Right forelimb (tissue), 1 donor: ENCODE data around the gene CADPS2.

Experiments
- DNase-seq: peaks from one replicate; pipeline ENCODE4 v3.0.0-alpha.2; 2018

The CADPS2 gene

GRCh38 chr7:122766593-122766992 lies 119.7 kb downstream of the CADPS2 start:
- DNase-seq: no peak

DNA sequence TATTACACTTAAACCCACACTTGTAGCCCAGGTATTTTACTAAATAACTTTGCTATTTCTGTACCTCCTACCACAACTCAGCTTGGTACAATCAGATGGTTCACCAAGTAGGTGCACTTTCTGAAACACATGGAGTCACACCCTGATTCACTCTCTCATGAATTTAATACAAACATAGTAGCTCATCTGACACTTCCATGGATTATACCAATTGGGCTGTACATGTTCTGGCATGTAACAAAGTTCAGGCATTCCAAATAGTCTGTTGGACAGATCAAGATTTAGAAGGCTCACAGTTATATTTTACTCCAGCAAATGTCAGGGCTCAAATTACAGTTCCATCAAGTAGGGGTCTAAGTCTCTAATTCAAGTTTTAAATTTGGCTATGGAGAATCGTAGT lies 121.4 kb downstream of the CADPS2 start:
- no peak for DNase-seq

- no peak for DNase-seq
These were observed 122.2 kb downstream of the CADPS2 start for GRCh38 chr7:122764020-122764419.

DNA sequence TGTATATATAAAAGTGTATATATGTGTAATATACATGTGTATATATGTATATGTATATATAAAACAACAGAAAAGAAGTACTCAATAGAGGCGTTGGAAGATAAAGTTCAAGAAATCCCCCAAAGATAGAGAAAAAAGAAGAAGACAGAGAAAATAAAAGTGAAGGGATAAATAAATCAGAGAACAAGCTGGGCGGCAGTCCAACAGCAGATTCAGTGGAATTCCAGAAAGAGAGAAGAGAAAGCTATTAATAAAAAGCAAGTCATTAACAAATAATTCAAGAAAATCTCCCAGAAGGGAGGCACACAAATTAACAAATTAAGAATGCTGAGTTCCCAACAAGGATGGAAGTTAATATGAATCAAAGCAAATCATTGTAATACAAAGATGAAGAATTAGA lies 124.2 kb downstream of the CADPS2 start:
- no peak for DNase-seq

GRCh38 chr7:122758501-122758900 lies 127.8 kb downstream of the CADPS2 start:
- DNase-seq: no peak

DNA sequence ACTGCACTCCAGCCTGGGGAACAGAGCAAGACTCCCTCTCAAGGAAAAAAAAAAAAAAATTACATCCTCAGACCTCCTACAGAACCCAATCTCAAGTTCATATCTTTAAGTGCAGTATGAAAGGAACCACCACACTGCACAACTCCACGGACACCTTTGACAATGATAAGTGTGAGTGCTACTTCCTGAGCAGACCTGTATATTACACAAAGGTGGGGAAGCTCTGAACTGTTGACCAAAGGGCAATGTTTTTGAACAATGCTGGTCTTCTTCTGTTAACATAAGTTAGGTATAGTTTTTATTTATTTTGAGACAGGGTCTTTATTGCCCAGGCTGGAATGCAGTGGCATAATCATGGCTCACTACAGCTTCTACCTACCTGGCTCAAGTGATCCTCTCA lies 129.4 kb downstream of the CADPS2 start:
- no peak for DNase-seq

DNA sequence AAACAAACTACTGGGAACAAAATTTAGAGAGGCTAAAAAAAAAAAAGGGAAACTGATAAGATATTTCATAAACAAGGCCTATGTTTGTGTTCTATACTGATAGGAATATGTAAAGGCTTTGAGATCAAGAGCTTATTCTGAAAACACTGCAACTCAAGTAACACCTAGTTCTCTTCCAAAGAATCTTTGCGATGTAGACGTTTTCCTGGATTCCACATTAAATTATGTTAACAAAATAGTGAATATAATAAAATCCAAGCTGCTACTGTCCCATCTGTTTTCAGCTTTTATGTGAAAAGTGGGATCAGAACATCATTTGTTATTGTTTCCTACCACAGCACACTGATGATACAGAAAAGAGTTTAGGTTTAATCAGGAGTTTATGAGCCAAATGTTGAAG lies 130.6 kb downstream of the CADPS2 start:
- DNase-seq: no peak

DNA sequence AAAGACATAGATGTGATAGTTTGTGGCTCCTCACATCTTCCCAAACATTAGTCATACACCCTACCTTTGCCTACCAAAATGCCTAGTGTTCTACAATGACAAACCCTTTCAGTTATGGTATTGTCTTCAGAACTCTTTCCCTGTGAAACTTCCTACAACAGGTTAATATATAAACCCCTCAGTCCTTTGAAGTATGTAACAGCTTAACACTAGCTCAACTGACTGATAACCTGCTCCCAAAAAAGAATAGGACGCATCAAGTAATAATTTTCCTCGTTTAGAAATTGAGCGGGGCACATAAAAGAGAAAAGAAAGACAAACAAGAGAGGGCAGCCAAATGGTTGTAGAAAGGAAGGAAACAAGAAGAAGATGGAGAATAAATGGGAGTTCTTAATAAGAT lies 133.7 kb downstream of the CADPS2 start:
- no peak for DNase-seq

- no peak for DNase-seq
These were observed 135.9 kb downstream of the CADPS2 start for GRCh38 chr7:122750389-122750788.

DNA sequence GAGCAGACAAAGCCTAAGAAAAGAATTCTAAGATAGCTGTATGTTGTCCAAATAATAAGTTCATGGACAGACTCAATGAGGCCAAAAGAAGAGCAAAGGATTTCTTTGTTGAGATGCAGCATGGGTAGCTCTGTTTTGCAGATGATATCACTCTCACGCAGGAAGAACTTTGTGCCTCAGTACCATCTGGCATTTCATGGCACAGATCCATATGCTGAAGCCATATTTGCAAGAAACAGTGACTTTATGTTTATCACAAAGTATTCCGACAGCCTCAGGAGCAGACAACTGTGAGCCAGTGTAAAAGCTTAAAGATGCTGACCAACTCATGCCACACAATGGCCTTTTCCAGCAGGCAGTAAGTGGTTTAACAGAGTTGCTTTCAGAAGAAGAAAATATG lies 138.1 kb downstream of the CADPS2 start:
- DNase-seq: no peak

- no peak for DNase-seq
These were observed 139.3 kb downstream of the CADPS2 start for GRCh38 chr7:122746948-122747347.

DNA sequence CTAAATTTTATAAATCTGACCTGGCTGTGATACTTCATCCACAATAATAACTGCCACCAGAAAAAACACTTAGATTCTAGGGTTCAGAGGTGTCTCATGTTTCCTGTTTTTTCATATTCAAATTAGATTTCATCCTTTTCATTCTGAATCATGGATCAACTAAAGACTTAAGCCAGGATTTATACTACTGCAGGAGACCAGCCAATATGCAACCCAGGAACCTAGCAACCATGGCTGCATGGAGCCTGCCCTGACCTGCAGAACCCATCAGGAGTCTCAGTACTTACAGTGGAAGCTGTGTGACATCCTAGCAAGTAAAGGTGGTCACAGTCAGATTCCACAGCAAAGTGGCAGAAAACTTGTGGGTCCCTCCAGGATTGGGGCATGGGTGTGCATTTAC lies 143.0 kb downstream of the CADPS2 start:
- no peak for DNase-seq

GRCh38 chr7:122738947-122739346 lies 147.3 kb downstream of the CADPS2 start:
- DNase-seq: no peak

DNA sequence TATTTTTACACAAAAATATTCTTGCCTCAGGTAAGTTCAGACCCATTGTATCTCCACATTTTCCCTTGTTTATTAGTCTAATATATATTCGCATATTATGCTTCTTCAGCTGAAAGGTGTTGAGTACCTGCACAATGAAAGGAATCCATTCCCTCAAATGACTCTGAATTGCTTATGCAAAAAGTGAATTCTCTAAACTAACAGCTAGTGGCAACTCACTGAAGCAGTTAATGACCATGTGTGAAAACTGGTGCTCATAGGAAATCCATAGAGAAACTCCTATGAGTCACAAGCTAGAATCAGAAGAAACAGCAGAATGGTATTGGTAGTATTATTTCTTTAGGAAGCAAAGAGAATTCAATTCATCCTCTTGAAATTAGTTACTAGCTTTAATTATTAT lies 150.1 kb downstream of the CADPS2 start:
- DNase-seq: no peak

DNA sequence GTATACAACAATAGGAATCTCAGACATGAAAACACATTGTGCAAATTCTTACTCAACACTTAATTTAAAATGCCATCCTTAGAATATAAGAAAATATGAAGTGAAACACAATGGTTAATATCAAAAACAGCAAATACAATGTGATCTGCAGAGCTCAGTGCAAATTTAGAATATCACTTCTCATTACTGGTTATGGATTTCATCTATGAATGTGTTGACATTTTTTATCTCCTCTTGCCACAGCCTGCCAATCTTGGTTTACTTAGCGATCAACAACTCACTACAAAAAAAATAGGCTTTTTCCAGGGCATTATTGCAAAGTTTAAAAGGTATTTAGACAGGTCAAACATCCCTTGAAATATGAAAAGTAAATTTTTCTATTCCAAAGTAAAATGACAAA lies 158.5 kb downstream of the CADPS2 start:
- DNase-seq: no peak

GRCh38 chr7:122727354-122727753 lies 158.9 kb downstream of the CADPS2 start:
- DNase-seq: no peak

DNA sequence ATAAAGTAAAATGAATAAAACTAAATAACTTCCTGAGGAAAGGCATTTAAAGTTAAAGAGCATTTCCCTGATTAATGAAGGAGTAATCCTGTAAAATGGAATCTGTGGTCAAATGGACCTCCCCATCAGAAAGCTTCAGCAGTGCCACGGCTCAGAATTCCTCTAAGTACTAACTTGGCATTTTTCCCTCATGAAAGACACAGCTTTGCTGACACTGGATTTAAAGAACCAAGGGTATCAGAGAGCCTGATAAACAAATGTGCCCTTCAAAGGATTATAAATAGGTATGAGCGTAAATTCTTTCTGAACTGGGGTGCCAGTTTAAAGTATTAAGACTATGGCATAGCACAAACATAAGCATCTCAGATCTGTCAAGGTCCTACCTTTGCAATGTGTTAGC lies 159.4 kb downstream of the CADPS2 start:
- DNase-seq: no peak

DNA sequence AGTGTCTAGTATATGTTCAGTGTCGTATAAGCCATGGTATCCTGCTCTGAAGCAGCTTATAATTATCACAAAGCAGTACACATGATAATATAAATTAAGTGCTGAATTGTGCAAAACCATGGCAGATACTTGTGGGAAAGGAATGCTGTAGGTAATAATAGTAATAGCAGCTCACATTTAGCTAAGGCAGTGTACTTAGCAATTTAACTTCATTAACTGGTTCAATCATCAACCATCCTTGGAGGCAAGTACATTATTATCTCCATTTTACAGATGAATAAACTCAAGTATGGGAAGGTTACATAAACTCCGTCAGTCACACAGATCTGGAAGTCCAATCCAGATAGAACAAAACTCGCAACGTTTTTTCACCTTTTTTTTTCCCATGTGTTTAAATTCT lies 161.9 kb downstream of the CADPS2 start:
- DNase-seq: no peak

DNA sequence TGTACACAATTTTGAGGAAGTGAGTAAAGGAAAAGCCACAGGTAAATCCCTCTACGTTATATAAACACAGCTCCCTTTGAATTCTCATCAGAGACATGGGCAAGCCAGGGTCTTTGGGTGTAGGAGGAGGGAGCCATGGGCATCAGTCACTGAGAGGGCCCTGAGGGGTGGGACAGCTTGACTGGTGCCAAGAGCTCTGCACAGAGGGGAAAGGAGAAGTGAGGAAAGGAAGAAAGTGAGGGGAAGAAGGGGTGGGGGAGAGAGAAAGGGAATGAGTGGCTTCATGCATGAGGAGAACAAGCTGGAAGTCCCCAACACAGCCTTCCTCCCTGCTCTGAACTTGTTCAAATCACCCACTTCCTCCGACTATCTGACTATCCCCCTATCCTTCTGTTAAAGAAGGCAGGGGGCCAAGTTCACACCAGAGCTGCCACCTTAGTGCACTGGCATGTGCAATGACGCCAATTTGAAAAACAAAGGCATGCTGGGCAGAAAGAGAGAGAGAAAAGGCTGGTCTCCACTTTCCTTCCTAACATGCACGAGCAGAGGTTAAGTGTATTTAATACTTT lies 167.2 kb downstream of the CADPS2 start:
- no peak for DNase-seq

DNA sequence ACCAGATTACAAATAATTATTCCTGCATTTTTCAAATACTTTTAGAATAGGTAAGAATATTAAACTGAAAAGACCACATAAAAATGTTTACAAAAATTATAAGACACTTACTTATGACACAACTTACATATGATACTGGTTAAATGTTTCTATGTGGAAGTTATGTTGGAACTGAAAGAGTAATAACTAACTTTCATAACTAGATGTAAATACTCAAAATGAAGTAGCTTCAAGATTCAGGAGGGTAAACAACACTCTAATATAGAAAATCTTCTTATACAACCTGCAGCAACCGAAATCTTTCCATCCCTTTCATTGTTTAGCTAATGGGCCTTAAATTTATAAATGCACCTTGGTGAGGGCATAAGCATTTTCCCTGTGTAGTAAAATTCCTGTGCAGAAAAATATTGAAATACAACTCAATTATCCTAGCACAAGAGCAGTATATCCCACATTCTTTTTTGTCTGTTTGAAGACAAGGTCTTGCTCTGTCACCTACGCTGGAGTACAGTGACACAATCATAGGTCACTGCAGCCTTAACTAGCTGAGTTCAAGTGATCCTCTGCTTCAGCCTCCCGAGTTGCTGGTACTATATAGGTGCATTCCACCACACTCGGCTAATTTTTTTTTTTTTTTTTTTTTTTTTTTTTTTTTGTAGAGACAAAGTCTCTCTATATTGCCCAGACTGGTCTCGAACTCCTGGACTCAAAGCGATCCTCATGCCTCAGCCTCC lies 168.7 kb downstream of the CADPS2 start:
- no peak for DNase-seq

GRCh38 chr7:122715183-122715582 lies 171.1 kb downstream of the CADPS2 start:
- no peak for DNase-seq

DNA sequence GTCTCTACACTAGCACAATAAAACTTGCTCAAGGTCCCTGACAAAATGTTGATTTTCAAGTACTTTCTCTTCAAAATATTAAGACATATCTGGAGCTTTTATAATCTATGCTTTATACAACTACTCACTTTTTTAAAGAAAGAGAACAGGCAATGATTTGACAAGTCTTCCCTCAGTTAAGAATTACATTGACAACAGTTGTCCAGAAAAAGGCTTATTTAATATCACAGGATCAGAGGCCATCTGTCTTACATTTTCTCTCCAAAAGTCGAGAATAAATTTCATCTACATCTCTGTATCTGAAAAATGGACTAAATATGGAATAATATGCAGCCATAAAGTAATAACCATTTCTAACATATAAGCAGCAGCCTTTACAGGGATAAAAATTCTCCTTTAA lies 175.3 kb downstream of the CADPS2 start:
- no peak for DNase-seq

- DNase-seq: no peak
These were observed 176.2 kb downstream of the CADPS2 start for GRCh38 chr7:122709930-122710646.

- no peak for DNase-seq
These were observed 179.4 kb downstream of the CADPS2 start for GRCh38 chr7:122706836-122707235.
